NCI-H1105 (cell line): Measurements from ENCODE around the gene UBXN7.
"Not testable (repeated sequence)": the region's sequence is repeated elsewhere in the genome, so short reads cannot be mapped to it uniquely, and the experiment has no call there.

Experiments used
- DNase-seq: peaks from one replicate; lab custom pipeline; 2025; lab: John Stamatoyannopoulos, UW

The UBXN7 gene

DNA sequence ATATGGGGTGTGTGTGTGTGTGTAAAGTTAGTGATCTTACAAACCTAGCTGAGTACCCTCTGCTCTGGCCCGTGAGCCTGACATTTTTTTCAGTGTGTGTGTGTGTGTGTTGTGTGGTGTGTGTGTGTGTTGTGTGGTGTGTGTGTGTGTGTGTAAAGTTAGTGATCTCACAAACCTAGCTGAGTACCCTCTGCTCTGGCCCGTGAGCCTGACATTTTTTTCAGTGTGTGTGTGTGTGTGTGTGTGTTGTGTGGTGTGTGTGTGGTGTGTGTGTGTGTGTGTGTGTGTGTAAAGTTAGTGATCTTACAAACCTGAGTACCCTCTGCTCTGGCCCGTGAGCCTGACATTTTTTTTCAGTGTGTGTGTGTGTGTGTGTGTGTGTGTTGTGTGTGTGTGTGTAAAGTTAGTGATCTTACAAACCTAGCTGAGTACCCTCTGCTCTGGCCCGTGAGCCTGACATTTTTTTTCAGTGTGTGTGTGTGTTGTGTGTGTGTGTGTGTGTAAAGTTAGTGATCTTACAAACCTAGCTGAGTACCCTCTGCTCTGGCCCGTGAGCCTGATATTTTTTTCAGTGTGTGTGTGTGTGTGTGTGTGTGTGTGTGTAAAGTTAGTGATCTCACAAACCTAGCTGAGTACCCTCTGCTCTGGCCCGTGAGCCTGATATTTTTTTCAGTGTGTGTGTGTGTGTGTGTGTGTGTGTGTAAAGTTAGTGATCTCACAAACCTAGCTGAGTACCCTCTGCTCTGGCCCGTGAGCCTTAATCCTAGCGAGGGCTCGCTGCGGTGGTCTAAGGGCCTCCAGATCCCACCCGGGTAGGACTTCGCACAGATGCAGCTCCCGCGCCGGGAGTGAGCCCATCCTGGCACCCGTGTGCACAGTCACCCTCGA, 115.2 kb downstream of the UBXN7 start:
- DNase-seq, result peak; percentile 84

DNA sequence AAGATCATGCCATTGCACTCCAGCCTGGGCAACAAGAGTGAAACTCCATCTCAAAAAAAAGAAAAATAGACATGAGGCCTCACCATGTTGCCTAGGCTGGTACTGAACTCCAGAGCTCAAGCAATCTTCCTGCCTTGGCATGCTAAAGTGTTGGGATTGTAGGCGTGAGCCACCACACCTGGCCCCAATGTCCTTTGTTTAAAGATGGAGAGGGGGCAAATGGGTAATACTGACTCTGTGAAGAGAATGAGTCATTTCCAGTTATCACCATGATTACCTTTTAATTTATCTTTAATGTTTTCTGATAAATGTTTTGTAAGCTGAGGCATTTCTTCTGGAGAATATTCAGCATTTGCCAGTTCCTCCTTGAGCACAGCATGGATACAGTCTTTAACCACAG, 116.4 kb downstream of the UBXN7 start:
- DNase-seq, result no peak

DNA sequence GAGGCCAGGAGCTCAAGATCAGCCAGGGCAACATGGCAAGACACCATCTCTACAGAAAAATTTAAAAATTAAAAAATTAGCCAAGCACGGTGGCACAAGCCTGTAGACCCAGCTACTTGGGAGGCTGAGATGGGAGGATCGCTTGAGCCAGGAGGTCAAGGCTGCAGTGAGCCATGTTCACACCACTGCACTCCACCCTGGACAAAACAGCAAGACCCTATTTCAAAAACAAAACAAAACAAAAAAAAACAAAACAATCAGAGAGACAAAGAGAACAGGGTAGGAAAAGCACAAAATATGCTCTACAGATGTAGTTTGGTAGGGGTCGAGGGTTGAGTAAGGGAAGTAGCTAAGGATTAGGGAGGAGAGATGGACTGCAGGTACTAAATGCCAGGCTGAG, 117.6 kb downstream of the UBXN7 start:
- DNase-seq, result no peak

DNA sequence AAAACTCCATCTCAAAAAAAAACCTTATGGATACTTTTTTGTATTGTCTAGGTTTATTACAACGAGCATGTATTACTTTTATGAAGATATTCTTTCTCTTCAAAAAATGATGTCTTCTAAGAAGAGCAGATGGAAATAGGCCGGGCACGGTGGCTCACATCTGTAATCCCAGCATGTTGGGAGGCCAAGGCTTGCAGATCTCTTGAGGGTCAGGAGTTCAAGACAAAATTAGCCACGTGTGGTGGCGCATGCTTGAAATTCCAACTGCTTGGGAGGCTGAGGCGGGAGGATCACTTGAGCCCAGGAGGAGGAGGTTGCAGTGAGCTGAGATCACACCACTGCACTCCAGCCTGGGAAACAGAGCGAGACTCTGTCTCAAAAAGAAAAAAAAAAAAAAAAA, 118.1 kb downstream of the UBXN7 start:
- DNase-seq, result not testable (repeated sequence)

GRCh38 chr3:196302960-196303359, 129.3 kb downstream of the UBXN7 start:
- not testable (repeated sequence) for DNase-seq

GRCh38 chr3:196302551-196302950, 129.7 kb downstream of the UBXN7 start:
- not testable (repeated sequence) for DNase-seq

DNA sequence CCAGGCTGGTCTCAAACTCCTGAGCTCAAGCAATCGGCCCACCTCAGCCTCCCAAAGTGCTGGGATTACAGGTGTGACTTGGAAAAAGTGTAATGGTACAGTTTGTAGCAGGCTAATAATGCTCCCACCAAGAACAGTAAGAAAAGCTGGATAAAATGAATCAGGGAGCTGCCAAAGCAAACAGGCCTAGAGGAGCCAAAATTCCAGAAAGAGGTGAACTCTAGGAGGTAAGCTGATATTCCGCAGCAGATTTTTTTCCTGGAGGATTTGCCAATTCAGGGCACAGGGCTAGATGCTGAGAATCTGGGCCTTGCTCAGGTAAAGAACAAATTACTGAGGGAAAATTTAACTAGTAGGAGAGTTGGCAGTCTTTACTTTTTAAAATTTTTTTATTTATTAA, 133.7 kb downstream of the UBXN7 start:
- DNase-seq, result no peak
